Epidermal melanocyte (primary cell): ENCODE measurements around the gene MPO.
A peak's percentile ranks its signal among the peaks of the same experiment; 100 is the strongest.

ENCODE experiments used
- DNase-seq: peaks from one replicate; pipeline ENCODE4 v3.0.0; 2011; ENCODE audit warnings: low spot score; ENCODE audit not compliant: insufficient read length

MPO gene

GRCh38 chr17:58306131-58306951, 25.6 kb upstream of the MPO start:
- no peak for DNase-seq

- DNase-seq: no peak
Measured at GRCh38 chr17:58305626-58306025, 24.9 kb upstream of the MPO start.

GRCh38 chr17:58304750-58305486, 24.2 kb upstream of the MPO start:
- no peak for DNase-seq

- DNase-seq: peak; percentile 69
Measured at GRCh38 chr17:58303971-58304749, 23.4 kb upstream of the MPO start.

- no peak for DNase-seq
Measured at GRCh38 chr17:58302919-58303585, 22.3 kb upstream of the MPO start.

GRCh38 chr17:58302171-58302918, 21.6 kb upstream of the MPO start:
- no peak for DNase-seq

GRCh38 chr17:58301504-58302150, 20.9 kb upstream of the MPO start:
- no peak for DNase-seq

- DNase-seq: no peak
Measured at GRCh38 chr17:58300336-58300735, 19.6 kb upstream of the MPO start.

- DNase-seq: no peak
Measured at GRCh38 chr17:58294034-58294433, 13.3 kb upstream of the MPO start.

- DNase-seq: no peak
Measured at GRCh38 chr17:58291246-58291645, 10.5 kb upstream of the MPO start.

- DNase-seq: no peak
Measured at GRCh38 chr17:58289869-58290268, 9.1 kb upstream of the MPO start.

- DNase-seq: no peak
Measured at GRCh38 chr17:58285422-58285810, 4.7 kb upstream of the MPO start.

- peak; percentile 4 for DNase-seq
Measured at GRCh38 chr17:58284613-58285421, 4.1 kb upstream of the MPO start.

- peak; percentile 6 for DNase-seq
Measured at GRCh38 chr17:58283674-58284612, 3.2 kb upstream of the MPO start.

GRCh38 chr17:58282442-58282841, 1.7 kb upstream of the MPO start:
- no peak for DNase-seq

- no peak for DNase-seq
Measured at GRCh38 chr17:58281511-58282011, 826 bp upstream of the MPO start.

- DNase-seq: no peak
Measured at GRCh38 chr17:58279736-58280479, 827 bp downstream of the MPO start.
